ENCODE results near the gene FASN.

Gene FASN

DNA sequence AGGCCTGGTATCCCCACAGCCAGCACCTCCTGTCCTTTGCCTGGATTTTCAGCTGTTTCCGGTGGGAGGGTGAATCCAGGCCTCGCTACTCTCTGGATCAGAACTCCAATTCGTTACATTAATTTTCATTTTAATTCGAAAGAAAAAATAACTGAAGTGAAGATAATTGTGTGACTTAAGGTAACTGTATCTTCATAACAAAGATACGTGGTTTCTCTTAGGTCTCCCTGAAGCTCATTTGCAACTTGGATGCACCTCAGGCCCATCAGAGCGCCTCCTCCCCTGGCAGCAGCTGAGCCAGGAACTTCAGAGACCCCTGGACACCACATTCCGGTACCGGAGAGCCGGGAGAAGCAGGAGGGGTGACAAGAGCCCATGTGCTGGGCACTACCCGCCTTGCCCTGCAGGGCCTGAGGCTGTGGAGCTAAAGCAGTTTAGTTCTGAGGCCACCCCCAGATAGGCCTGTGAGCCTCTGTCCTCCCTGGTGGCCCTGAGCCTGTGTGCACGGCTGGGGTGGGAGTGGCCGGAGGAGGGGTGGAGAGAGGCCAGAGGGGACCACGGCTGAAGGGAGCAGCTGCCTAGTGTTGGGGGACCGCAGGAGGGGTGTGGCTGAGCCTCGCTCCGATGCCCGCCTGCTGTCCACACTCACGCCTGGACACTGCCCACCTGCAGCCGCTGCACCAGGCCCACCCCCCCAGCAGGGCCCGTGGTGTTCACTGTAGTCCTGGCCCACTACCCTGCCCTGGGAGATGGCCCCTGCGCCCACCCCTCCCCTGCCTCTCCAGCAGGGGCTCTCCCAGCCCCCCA is 21.0 kb downstream of the FASN start:
- TF ChIP-seq, protein P1, sequence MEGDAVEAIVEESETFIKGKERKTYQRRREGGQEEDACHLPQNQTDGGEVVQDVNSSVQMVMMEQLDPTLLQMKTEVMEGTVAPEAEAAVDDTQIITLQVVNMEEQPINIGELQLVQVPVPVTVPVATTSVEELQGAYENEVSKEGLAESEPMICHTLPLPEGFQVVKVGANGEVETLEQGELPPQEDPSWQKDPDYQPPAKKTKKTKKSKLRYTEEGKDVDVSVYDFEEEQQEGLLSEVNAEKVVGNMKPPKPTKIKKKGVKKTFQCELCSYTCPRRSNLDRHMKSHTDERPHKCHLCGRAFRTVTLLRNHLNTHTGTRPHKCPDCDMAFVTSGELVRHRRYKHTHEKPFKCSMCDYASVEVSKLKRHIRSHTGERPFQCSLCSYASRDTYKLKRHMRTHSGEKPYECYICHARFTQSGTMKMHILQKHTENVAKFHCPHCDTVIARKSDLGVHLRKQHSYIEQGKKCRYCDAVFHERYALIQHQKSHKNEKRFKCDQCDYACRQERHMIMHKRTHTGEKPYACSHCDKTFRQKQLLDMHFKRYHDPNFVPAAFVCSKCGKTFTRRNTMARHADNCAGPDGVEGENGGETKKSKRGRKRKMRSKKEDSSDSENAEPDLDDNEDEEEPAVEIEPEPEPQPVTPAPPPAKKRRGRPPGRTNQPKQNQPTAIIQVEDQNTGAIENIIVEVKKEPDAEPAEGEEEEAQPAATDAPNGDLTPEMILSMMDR (IDR thresholded peaks at IDR 0.05): no peak
- no peak for TF ChIP-seq ZFX (IDR thresholded peaks at IDR 0.05; ENCODE audit: borderline replicate concordance)
- H3K27ac ChIP-seq: peak overlapping the region; percentile 51

GRCh38 chr17:82076018-82076784 is 21.8 kb downstream of the FASN start:
- peak overlapping the region; percentile 51 for H3K27ac ChIP-seq
- no peak for TF ChIP-seq ZFX (IDR thresholded peaks at IDR 0.05; ENCODE audit: borderline replicate concordance)
- TF ChIP-seq, protein P1 (IDR thresholded peaks at IDR 0.05): no peak

- no peak overlapping the region for H3K27ac ChIP-seq
- no peak for TF ChIP-seq ZFX (IDR thresholded peaks at IDR 0.05; ENCODE audit: borderline replicate concordance)
- TF ChIP-seq, protein P1 (IDR thresholded peaks at IDR 0.05): no peak
Observed at GRCh38 chr17:82073446-82073845, 24.6 kb downstream of the FASN start.

GRCh38 chr17:82072827-82073226 is 25.2 kb downstream of the FASN start:
- no peak overlapping the region for H3K27ac ChIP-seq
- TF ChIP-seq ZFX (IDR thresholded peaks at IDR 0.05; ENCODE audit: borderline replicate concordance): no peak
- TF ChIP-seq, protein P1 (IDR thresholded peaks at IDR 0.05): no peak

DNA sequence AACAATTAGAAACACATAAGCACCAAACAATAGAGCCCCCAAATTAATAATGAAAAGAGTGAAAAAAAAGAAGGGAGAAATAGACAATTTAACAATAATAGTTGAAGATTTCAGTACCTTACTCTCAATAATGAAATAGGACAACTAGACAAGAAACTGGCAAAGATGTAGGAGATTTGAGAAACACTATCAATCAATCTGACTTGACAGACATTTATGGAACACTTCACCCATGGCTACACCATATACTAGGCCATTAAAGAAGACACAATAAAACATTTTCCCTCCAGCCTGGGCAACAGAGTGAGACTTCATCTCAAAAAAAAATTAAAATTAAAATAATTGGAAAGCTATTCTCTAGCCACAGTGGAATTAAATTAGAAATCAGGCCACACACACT is 27.4 kb downstream of the FASN start:
- H3K27ac ChIP-seq: no peak overlapping the region
- no peak for TF ChIP-seq ZFX (IDR thresholded peaks at IDR 0.05; ENCODE audit: borderline replicate concordance)
- TF ChIP-seq, protein P1 (IDR thresholded peaks at IDR 0.05): no peak

- peak within 1 kb of the TSS; percentile 87 for H3K27ac ChIP-seq
Observed at GRCh38 chr17:82065638-82066303, 32.3 kb downstream of the FASN start, which contains the start of gene DUS1L. TSS of gene DUS1L (minus strand) at chr17:82065804. CDS start at chr17:82065059, 745 bp downstream.

More at GRCh38 chr17:82065638-82066303, 32.3 kb downstream of the FASN start, which contains the start of gene DUS1L:
- TF ChIP-seq, protein P1 (IDR thresholded peaks at IDR 0.05): no peak
- TF ChIP-seq ZFX (IDR thresholded peaks at IDR 0.05; ENCODE audit: borderline replicate concordance): no peak; the same call in 1 of the 2 replicates
